Measurements from ENCODE around the gene RALGAPA2. TPM values are rescaled to one million over a fixed set of nuclear protein-coding genes. Genes with fewer than 3 reads are reported as not detected.

Gene RALGAPA2
- total RNA-seq, 1 experiment from 2014 or later = 9.8 TPM

- H3K36me3 ChIP-seq (ENCODE audit: low read depth, low read length) = no peaks in the 10 kb centered on the region
- CTCF ChIA-PET = no interaction called here
- H3K9ac ChIP-seq (ENCODE audit: low read length) = no peak overlapping the region
- H3F3A ChIP-seq (ENCODE audit: low read length, unreplicated experiment) = no peaks in the 10 kb centered on the region
- TF ChIP-seq, protein P1, sequence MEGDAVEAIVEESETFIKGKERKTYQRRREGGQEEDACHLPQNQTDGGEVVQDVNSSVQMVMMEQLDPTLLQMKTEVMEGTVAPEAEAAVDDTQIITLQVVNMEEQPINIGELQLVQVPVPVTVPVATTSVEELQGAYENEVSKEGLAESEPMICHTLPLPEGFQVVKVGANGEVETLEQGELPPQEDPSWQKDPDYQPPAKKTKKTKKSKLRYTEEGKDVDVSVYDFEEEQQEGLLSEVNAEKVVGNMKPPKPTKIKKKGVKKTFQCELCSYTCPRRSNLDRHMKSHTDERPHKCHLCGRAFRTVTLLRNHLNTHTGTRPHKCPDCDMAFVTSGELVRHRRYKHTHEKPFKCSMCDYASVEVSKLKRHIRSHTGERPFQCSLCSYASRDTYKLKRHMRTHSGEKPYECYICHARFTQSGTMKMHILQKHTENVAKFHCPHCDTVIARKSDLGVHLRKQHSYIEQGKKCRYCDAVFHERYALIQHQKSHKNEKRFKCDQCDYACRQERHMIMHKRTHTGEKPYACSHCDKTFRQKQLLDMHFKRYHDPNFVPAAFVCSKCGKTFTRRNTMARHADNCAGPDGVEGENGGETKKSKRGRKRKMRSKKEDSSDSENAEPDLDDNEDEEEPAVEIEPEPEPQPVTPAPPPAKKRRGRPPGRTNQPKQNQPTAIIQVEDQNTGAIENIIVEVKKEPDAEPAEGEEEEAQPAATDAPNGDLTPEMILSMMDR (conservative IDR thresholded peaks at IDR 0.05; ENCODE audit: low read depth, low read length) = no peak
- TF ChIP-seq EZH2phosphoT487 (IDR thresholded peaks at IDR 0.05; ENCODE audit: borderline replicate concordance, low read length) (no peak), EZH2 (IDR thresholded peaks at IDR 0.05; ENCODE audit: low read length, unreplicated experiment) (no peak)
- H3K27me3 ChIP-seq (ENCODE audit: low read length) = no peaks in the 10 kb centered on the region
- no peaks in the 10 kb centered on the region for H3K79me2 ChIP-seq (ENCODE audit: low read length)
- no TSS peak for BruUV-seq (replicated peaks)
- DNase-seq (no peak), ATAC-seq (no peak)
- H3K4me3 ChIP-seq (ENCODE audit: low read length) = no peak overlapping the region
- H3K4me1 ChIP-seq (ENCODE audit: insufficient read depth, low read length) = no peaks in the 10 kb centered on the region
- H3K27ac ChIP-seq (ENCODE audit: low read length) = no peak overlapping the region
- H3K9me3 ChIP-seq (ENCODE audit: low read length) = no peaks in the 10 kb centered on the region
- intact Hi-C loops (cut with micrococcal nuclease) = no loop called here
- H2AFZ ChIP-seq (ENCODE audit: low read length) = no peak overlapping the region
- no peaks in the 10 kb centered on the region for H3K9me2 ChIP-seq (replicated peaks; ENCODE audit: low read length)
- H4K20me1 ChIP-seq (ENCODE audit: low read length) = no peaks in the 10 kb centered on the region
- POLR2A ChIA-PET (ENCODE audit: unreplicated experiment) = no interaction called here
- H3K4me2 ChIP-seq (ENCODE audit: low read length) = no peak overlapping the region
Observed at GRCh38 chr20:20440481-20440880, 272.0 kb downstream of the RALGAPA2 start.

DNA sequence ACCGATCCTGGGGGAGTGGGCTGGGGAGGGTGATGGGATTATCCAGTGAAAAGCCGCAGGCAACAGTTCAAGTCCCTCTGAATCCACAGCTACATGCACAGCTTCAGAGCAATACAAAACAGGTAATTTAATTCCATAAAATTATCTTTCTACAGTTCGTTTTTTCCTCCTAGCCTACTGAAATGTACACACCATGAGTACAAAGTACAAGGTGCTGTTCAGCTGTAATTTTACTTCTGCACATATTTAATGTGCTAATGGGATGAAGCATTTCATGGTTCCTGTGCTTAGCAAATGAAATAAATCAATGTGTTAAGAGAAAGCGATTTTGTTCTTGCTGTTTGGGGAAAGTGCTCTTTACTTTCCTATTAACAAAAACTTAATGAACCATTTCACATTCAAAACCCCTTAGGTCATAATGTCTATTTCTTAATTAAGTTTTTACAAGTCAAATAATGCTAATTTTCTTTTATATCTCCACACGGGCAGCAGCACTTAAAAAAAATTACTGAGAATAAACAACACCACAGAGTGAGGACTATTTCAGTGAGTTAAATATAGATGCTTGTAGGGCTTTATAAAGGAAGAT, 272.7 kb downstream of the RALGAPA2 start:
- no peak overlapping the region for H3K4me3 ChIP-seq (ENCODE audit: low read length)
- TF ChIP-seq, protein P1 (conservative IDR thresholded peaks at IDR 0.05; ENCODE audit: low read depth, low read length) = no peak
- TF ChIP-seq EZH2phosphoT487 (IDR thresholded peaks at IDR 0.05; ENCODE audit: borderline replicate concordance, low read length) = no peak
- H3K9me2 ChIP-seq (replicated peaks; ENCODE audit: low read length) = no peaks in the 10 kb centered on the region
- H3K9ac ChIP-seq (ENCODE audit: low read length) = no peak overlapping the region
- no peaks in the 10 kb centered on the region for H4K20me1 ChIP-seq (ENCODE audit: low read length)
- DNase-seq (no peak), ATAC-seq (no peak)
- H3K36me3 ChIP-seq (ENCODE audit: low read depth, low read length) = no peaks in the 10 kb centered on the region
- ChIA-PET POLR2A (ENCODE audit: unreplicated experiment) (no interaction called here), CTCF (no interaction called here)
- H3K9me3 ChIP-seq (ENCODE audit: low read length) = no peaks in the 10 kb centered on the region
- H2AFZ ChIP-seq (ENCODE audit: low read length) = no peak overlapping the region
- no peaks in the 10 kb centered on the region for H3K27me3 ChIP-seq (ENCODE audit: low read length)
- BruUV-seq (replicated peaks) = no TSS peak
- H3K4me1 ChIP-seq (ENCODE audit: insufficient read depth, low read length) = no peaks in the 10 kb centered on the region
- H3K4me2 ChIP-seq (ENCODE audit: low read length) = no peak overlapping the region
- intact Hi-C loops (cut with micrococcal nuclease) = no loop called here
- H3F3A ChIP-seq (ENCODE audit: low read length, unreplicated experiment) = no peaks in the 10 kb centered on the region
- no peaks in the 10 kb centered on the region for H3K79me2 ChIP-seq (ENCODE audit: low read length)
- no peak overlapping the region for H3K27ac ChIP-seq (ENCODE audit: low read length)

- ATAC-seq (no peak), DNase-seq (no peak)
- TF ChIP-seq, protein P1 (conservative IDR thresholded peaks at IDR 0.05; ENCODE audit: low read depth, low read length) = no peak
- TF ChIP-seq EZH2 (IDR thresholded peaks at IDR 0.05; ENCODE audit: low read length, unreplicated experiment) (no peak), EZH2phosphoT487 (IDR thresholded peaks at IDR 0.05; ENCODE audit: borderline replicate concordance, low read length) (no peak)
- CTCF ChIA-PET = no interaction called here
- no TSS peak for BruUV-seq (replicated peaks)
- POLR2A ChIA-PET (ENCODE audit: unreplicated experiment) = no interaction called here
- H3K36me3 ChIP-seq (ENCODE audit: low read depth, low read length) = no peaks in the 10 kb centered on the region
- H3K4me1 ChIP-seq (ENCODE audit: insufficient read depth, low read length) = no peaks in the 10 kb centered on the region
- no peaks in the 10 kb centered on the region for H3K9me2 ChIP-seq (replicated peaks; ENCODE audit: low read length)
- H3K27ac ChIP-seq (ENCODE audit: low read length) = no peak overlapping the region
- H3K79me2 ChIP-seq (ENCODE audit: low read length) = no peaks in the 10 kb centered on the region
- H3K4me2 ChIP-seq (ENCODE audit: low read length) = no peak overlapping the region
- no peak overlapping the region for H3K9ac ChIP-seq (ENCODE audit: low read length)
- no peaks in the 10 kb centered on the region for H3K27me3 ChIP-seq (ENCODE audit: low read length)
- H4K20me1 ChIP-seq (ENCODE audit: low read length) = no peaks in the 10 kb centered on the region
- H2AFZ ChIP-seq (ENCODE audit: low read length) = no peak overlapping the region
- no peak overlapping the region for H3K4me3 ChIP-seq (ENCODE audit: low read length)
- no peaks in the 10 kb centered on the region for H3K9me3 ChIP-seq (ENCODE audit: low read length)
- intact Hi-C loops (cut with micrococcal nuclease) = no loop called here
- no peaks in the 10 kb centered on the region for H3F3A ChIP-seq (ENCODE audit: low read length, unreplicated experiment)
Observed at GRCh38 chr20:20437314-20437713, 275.1 kb downstream of the RALGAPA2 start.
